HG02678 (cell line): ENCODE data around the gene WRAP73.
"Not testable (repeated sequence)": the region's sequence is repeated elsewhere in the genome, so short reads cannot be mapped to it uniquely, and the experiment has no call there.

Experiments used
- ATAC-seq: cut with Tn5 transposase; IDR thresholded peaks from one replicate; pipeline ENCODE4 v1.9.1; 2021; ENCODE audit warnings: mild to moderate bottlenecking, moderate library complexity; ENCODE audit not compliant: unreplicated experiment

WRAP73 gene

DNA sequence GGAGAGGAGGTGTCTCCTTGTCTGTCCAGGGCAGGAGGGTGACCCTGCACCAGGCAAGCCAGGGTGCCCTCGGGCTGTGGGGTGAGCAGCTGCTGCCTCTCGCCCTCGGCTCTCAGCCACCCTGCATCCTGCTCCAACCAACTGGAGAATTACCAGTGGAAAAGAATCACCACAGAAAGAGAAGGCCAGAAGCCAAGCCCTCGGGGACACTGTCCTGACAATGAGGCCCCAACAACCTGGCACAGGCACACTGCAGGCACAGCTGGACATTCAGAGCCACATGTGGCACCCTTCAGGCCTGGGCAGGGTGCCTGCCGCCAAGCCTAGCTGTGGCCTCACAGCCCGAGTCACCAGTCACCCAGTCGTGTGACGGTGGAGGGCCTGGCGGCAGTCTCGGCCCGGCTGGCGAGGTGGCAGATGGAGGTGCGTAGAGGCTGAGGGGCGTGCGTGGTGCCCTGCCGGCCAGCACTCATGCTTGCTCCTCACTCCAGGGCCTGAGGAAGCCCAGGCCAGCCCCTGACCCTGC, 50.6 kb downstream of the WRAP73 start:
- no peak for ATAC-seq

DNA sequence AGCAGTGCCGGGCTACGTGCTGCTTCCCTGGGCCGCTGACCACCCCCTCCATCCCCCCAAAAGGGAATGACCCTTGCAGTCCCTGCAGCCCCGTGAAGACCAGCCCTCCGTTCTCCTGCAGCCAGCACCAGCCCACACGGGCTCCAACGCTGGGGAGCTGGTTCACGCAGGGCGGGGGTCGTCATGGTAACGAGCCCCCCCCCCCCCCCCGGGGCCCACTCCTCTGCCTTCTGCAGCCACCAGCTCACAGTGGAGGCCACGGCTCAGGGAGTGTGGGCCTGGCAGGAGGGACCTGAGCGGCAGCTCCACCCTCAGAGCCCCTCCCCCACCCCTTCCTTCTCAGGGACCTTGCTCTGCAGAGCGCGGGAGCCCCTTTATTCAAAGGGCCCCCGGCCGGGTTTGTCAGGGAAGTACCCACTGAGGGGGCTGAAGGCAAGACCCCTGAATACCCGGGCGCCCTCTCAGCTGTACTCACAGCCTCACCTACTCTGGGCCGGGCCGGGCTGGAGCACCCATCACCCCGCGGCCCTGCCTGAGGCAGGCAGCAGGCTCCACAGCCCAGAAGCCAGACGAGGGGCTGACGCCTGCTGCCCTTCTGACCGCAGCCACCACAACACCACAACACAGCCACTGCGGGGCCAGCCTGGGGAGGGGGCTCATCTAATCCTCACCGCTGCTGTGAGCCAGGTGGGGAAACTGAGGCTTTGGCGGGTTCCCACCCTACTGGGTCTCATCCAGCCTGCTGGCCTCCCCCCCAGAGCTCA, 51.2 kb downstream of the WRAP73 start:
- ATAC-seq, result no peak

DNA sequence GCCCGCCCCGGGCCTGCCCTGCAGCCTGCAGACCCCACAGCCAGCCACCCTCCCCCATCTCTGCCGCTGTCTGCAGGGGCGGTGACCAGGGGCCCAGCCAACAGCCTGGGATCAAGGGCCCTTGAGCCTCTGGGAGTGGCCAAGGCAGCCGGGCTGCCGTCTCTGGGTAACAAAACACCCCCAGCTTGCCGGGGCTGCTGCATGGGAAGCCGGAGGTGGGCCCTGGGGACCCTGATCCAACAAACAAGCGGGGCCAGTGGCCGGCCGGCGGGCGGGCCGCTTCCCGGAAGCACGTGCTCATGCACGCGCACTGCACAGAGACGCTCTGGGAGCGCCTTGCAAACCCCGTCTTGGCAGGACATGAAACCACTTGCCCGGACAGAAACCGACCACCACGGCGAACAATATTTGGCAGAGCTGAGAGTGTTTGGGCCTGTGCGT, 51.8 kb downstream of the WRAP73 start:
- no peak for ATAC-seq

DNA sequence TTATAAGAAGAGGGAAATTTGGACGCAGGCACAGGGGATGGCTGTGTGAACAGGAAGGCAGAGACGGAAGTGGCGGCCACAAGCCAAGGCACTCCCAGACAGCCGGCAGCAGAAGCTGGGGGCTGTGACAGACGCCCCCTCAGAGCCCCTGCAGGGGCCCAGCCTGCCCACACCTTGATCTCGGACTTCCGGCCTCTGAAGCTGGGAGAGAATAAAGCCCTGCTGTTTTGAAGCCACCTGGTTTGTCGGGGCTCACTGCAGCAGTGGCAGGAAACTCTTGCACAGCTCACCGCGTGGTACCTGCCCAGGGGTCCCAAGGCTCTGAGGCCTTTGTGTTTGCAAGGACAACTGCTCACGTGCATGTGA, 52.3 kb downstream of the WRAP73 start:
- ATAC-seq, result no peak

DNA sequence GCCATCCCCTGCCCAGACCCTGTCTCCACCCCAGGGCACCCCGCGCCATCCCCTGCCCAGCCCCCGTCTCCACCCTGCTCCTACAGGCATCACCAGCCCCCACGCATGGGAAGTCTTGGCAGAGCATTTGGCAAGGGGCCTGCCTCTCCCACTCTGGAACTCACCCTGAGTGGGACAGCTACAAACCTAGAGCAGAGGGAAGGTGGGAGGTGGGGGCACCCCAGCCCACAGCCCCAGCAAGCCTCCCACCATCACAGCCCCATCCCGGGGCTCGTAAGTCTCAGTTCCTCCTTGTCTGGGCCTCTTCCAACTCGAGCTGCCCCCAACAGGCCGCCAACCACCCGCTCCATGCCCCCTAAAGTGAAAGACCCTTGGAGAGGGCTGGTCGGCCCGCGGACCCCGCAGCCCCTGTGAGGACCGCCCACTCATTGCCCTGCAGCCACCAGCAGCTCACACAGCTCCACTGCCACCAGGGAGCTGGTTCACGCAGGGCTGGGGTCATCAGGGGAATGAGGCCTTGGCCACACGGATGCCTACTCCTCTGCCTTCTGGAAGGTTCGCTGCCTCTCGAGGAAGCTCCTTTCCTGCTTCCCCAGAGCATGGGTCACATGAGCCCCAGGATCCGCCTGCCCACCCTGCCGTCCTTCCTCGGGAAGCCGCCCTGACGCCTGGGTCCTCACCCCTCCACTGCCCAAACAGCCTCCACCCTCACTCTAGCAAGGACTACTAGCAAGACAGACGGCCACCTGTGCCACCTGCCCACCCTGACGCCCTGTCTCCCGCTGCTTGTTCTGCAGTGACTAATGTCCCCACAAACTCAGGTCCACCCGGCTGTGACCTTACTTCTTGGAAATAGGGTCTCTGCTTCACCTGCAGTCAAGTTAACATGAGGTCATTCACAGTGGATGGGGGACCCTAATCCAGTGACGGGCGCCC, 53.0 kb downstream of the WRAP73 start:
- ATAC-seq, result no peak

DNA sequence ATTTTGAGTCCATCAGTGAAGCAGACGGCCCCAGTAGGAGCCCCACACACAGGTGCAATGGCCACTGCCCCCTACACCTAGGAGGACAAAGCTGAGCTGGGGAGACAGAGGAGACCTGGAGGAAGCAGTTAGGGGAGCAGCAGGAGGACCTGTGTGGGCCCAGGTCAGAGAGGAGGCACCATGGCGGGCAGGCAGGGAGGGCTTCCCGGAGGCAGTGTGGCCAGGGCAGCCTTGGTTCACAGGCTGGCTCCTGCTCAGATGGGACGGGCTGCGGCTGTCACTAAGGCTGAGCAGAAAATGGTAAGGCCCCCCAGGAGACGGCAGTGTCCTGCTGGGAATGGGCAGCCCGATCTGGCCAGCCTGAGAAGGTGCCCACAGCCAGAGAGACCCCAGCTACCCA, 54.0 kb downstream of the WRAP73 start:
- ATAC-seq, result no peak

DNA sequence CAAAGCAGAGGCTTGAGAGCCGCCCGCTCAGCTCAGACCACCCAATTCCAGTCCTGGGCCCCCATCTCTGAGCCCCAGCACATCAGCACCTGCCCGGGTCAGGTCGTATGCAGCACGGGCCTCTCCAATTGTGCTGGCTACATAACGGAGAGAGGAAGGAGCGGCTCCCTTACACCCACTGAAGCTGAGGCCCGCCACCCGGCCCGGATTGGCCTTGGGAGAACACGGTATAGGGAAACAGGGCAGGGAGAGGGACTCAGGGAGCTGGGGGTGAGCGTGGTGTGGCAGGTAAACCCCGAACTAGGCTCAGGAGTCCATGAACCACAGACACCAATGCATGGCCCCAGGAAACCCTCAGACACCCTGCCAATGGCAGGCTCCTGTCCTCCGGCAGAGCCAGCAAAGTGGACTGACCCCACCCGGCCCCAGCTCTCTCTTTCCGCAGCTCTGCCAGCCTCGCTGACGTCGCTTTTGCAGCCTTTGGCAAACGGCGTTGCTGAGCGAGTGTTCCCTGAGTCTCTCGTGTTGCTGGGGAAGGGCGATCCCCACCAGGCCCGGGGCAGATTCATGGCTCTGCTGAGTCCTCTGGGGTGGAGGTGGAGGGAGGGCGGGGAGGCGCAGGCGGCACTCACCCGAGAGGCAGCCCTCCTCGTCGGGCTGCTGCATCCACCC, 55.1 kb downstream of the WRAP73 start:
- no peak for ATAC-seq

DNA sequence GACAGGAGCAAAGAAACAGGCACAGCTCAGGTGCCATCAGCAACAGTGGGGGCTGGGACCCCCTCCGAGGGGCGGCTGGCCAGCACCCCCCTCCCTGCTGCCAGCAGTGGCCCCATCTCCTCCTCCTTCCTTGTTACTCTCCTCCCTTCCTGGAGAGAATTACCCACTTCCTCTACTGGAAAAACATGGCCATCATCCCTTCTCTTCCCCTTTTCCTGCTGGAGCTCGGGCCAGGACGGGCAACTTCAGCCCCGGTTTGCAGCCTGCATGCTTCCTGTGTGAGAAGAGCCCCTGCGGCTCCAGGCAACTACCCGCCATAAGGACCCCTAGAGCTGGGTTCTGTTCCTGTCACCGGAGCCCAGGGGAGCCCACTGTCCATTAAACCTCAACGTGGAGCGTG, 56.2 kb downstream of the WRAP73 start:
- ATAC-seq, result no peak

DNA sequence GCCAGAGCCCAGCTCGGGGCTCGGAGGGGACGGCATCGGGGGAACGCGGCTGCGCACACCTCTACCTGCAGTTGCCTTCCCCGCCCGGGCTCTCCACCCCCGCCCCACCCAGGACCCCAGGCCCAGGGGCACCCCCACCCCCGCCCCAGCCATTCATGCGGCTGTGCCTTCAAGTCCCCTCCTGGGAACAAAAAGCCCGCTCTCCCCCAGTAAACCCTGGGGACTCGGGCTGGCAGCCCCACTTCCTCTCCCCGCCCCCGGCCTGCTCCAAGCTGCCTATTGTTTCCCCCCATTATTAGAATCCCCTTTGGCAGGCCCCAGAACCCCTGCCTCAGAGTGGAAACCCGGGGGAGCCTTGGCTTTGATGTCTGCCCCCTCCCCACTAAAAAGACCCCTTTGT, 56.6 kb downstream of the WRAP73 start:
- no peak for ATAC-seq

DNA sequence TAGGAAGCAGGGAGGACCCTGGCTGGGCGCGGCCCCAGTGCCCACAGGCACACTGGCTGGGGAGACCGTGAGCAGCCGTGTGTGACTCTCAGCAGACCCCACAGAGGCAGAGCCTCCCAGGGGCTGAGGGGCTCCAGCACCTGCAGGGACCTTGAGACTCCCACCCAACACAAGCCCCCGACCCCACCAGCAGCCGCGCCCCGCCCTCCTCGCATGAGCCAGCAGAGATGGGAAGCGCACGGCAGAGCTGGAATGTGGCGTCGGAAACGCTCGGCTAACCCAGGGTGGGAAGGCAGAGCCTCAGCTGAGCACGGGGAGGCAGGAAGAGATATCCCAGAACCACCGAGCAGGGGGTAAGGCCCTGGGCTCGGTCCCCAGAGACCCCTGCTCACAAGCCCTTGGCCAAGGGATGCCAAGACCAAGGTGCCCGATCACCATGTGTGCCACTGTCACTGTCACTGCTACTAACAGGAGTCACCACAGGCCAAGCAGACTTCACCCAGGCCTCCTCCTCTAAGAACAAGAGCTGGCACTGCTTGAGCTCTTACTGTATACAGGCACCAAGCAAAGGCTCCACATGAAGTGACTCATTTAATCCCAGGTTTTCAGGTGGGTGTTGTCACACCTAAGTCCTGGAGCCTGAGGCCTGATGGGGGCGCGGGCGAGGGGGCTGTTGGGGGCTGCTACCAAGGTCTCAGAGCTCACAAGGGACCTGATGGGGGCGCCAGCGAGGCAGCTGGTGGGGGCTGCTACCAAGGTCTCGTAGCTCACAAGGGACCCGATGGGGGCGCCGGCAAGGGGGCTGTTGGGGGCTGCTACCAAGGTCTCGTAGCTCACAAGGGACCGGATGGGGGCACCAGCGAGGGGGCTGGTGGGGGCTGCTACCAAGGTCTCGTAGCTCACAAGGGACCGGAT, 58.7 kb downstream of the WRAP73 start:
- ATAC-seq, result no peak

DNA sequence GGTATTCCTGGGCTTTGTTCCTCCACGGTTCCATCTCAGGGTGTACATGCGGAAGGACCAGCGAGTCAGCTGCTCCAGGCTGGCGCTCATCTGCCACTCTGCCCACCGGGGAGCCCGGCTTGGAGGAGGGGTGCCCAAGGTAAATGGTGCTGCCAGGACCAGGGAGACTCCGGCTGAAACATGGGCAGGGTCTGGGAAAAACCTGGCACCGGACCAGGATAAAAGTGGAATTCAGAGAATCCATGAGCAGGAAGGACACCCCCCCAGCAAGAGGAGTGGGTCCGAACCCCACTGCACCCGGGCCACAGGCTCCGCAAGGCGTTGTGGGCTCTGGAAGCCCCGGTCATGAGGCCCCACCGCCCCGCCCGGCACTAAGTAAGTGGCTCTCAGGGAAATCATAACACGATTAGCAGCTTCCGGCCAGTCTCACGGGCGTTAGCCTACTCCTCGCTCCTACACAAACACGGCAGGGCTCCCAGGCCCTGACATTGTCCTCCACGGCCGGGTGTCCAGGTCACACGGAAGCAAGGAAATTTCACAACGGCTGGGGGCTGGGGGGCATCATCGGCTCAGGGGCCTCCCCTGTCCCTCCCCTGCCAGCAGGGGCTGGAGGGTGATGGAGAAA, 59.7 kb downstream of the WRAP73 start:
- ATAC-seq, result no peak

DNA sequence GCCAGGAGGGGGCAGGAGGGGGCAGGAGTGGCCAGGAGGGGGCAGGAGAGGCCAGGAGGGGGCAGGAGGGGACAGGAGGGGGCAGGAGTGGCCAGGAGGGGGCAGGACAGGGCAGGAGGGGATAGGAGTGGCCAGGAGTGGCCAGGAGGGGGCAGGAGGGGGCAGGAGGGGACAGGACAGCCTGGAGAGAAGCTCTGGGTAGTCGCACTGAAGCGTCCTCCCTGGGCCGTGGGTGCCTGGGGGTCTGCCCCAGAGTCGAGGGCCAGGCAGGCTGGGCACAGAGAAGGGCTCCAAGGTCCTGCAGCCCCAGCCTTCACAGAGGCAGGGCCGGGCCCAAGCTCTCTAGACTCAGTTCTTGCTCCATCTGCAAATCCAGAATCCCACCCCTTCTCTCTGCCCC, 61.5 kb downstream of the WRAP73 start:
- ATAC-seq, result no peak

DNA sequence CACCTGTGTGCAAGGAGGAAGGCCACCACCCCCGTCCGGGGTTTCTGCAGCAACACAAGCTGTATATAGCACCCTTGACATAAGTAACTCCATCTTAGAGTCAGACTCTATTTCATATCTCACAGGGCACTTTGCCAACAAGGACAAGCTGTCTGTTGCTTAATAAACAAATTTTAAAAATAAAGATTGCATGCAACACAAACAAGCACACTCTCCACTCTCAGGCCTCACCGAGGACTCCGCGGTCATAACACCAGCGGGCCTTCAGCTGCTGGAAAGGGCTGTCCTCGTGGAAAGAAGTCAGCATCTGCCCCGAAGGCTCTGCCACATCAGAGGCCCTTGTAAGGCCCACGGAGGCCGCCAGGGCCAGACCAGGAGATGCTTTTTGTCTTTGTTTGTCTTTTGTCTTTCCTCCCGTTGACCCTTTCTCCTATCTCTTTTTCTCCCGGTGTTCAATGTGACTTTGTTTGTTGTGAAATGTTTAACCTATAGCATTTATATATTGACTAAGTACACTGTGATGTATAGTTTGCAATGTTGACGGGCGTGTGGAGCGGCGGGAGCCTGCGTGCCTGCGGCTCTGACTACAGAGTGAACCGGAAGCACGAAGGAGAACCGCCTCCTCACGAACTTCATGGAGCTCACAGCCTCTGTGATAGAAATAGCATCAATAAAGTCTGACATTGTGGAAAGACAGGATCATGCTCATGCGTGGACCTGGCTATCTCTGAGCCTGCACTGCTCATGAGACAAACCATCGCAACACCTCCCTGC, 62.7 kb downstream of the WRAP73 start:
- ATAC-seq, result no peak

DNA sequence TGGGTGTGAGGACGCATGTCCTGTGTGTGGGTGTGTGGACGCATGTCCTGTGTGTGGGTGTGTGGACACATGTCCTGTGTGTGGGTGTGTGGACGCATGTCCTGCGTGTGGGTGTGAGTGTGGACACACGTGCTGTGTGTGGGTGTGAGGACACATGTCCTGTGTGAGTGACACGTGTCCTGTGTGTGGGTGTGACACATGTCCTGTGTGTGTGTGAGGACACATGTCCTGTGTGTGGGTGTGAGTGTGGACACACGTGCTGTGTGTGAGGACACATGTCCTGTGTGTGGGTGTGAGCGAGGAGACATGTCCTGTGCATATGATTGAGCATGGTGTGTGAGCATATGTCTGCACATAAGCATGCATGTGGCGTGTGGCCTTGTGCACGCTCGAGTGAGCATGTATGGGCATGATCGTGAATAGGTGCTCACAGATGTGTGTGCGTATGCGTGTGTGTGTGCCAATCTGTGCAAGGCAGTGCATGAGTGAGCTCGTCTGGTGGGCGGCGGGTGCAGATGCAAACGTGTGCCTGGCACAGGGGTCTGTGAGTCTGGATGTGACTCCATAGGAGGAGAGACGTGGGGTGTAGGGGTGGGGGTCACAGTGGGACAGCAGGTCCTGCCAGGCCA, 63.8 kb downstream of the WRAP73 start:
- ATAC-seq, result no peak

DNA sequence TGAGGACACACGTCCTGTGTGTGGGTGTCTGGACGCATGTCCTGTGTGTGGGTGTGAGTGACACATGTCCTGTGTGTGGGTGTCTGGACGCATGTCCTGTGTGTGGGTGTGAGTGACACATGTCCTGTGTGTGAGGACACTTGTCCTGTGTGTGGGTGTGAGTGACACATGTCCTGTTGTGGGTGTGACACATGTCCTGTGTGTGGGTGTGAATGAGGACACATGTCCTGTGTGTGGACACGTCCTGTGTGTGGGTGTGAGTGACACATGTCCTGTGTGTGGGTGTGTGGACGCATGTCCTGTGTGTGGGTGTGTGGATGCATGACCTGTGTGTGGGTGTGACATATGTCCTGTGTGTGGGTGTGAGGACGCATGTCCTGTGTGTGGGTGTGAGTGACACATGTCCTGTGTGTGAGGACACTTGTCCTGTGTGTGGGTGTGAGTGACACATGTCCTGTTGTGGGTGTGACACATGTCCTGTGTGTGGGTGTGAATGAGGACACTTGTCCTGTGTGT, 64.5 kb downstream of the WRAP73 start:
- ATAC-seq, result not testable (repeated sequence)

DNA sequence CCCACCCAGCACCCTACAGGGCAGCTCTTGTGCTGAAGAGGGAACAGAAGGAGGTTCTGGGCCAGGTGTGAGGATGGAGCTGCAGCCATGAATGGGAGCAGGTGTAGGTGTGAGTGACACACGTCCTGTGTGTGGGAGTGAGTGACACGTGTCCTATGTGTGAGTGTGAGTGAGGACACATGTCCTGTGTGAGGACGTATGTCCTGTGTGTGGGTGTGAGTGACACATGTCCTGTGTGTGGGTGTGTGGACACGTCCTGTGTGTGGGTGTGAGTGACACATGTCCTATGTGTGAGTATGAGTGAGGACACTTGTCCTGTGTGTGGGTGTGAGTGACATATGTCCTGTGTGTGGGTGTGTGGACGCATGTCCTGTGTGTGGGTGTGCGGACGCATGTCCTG, 65.0 kb downstream of the WRAP73 start:
- ATAC-seq, result no peak

DNA sequence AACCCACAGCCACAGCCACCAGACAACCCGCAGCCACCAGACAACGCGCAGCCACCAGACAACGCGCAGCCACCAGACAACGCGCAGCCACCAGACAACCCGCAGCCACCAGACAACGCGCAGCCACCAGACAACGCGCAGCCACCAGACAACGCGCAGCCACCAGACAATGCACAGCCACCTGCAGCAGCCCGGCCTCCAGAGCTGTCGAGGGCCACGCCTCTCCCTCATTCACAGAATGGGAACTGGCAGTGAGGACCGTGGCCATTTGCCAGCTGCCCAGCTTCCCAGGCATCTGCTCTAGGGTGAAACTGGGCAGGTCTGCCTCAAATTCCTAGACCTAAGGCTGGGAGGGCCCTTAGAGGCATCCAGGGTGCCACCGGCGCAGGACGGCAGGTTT, 66.2 kb downstream of the WRAP73 start:
- ATAC-seq, result not testable (repeated sequence)

DNA sequence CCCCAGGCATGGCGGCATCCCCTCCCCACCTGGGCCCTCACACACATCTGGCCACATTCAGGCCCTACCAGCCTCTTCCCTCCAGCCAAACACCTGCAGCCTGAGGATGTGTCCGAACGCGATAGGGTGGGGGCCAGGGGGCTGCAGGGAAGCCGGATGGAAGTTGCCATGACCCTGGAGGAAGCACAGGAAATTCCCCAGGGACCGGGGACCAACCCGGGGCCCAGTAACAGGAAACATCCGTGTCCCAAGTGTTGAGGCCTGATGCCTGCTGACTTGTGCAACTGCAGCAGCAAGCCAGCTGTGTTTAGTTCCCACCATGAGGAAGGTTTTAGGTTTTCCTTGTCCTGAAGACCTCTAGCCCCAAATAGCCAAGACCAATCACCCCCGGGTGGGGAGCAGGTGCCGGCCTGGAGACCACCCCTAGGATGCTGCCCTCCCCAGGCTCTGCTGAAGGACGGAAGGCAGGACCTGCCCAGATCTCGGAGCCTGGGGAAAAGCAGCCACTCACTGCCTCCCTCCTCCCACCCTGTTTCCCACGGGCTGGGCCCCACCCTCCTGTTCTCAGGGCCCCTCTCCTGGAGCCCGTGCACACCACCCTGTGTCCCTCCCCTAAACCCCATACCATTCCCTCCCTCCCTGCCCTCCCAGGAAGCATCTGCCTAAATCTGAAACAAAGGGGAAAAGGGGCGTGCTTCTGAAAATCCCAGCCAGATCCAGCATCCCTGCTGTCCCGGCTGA, 68.4 kb downstream of the WRAP73 start:
- no peak for ATAC-seq
